Endothelial cell of hepatic sinusoid (primary cell): ENCODE measurements around the gene KLRC4.
"Not testable (repeated sequence)": the region's sequence is repeated elsewhere in the genome, so short reads cannot be mapped to it uniquely, and the experiment has no call there.

ENCODE experiments used
- in situ Hi-C: cut with HindIII; loops from 2 replicates; pipeline ENCODE4 v1.10.0; 2017; ENCODE audit warnings: low sequenced_read_pairs

Gene KLRC4

GRCh38 chr12:10409392-10409791 lies at the start of gene KLRC4:
Gene KLRC4, minus strand, starts transcription at chr12:10409757. Its CDS starts 182 bp downstream, at chr12:10409575.
- in situ Hi-C loops: no loop called here

DNA sequence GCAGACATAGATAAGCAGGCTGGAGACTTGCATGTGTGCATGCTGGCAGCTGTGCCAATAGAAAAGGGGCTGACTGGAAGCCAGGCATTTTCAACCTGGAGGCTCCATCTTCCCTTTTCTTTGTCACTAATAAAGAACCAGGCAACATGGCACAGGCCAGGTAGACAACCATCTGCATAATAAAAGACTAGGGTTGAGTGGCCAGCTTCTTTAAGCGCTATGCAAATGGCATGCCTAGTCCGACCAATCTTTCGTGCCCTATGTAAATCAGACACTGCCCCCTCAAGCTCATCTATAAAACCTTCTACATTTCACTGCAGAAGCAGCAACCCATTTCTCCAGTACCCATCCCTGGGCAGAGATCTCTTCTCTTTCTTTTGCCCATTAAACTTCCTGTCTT lies 48.2 kb upstream of the KLRC4 start:
- in situ Hi-C loops: no loop called here

- in situ Hi-C loops: no loop called here
These were observed 47.3 kb upstream of the KLRC4 start for GRCh38 chr12:10456856-10457255.

GRCh38 chr12:10455766-10456165 lies 46.2 kb upstream of the KLRC4 start:
- in situ Hi-C loops: no loop called here

GRCh38 chr12:10454531-10454930 lies 45.0 kb upstream of the KLRC4 start:
- in situ Hi-C loops: no loop called here

GRCh38 chr12:10453156-10453555 lies 43.6 kb upstream of the KLRC4 start, which contains the start of gene KLRC1:
Gene KLRC1, minus strand, starts transcription at chr12:10453377. Its CDS starts 2,221 bp downstream, at chr12:10451156.
- in situ Hi-C loops: no loop called here

GRCh38 chr12:10448236-10448635 lies 38.7 kb upstream of the KLRC4 start:
- in situ Hi-C loops: no loop called here

DNA sequence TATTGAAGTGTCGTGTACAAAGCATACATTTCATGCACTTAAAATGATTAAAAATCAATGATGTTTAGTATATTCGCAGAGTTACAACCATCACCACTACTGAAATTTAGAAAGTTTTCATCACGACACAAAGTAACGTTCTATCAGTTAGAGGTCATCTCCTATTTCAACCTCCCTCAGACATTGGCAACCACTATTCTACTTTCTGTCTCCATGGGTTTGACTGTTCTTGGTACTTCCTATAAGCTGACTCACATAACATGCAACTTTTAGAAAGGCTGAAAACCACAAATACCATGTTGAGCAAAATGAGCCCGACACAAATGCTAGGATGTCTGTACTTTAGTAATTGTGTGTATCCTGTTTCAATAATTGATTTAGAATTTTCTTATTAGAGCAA lies 36.5 kb upstream of the KLRC4 start:
- in situ Hi-C loops: not testable (repeated sequence)

- in situ Hi-C loops: not testable (repeated sequence)
These were observed 31.6 kb upstream of the KLRC4 start for GRCh38 chr12:10441144-10441543.

DNA sequence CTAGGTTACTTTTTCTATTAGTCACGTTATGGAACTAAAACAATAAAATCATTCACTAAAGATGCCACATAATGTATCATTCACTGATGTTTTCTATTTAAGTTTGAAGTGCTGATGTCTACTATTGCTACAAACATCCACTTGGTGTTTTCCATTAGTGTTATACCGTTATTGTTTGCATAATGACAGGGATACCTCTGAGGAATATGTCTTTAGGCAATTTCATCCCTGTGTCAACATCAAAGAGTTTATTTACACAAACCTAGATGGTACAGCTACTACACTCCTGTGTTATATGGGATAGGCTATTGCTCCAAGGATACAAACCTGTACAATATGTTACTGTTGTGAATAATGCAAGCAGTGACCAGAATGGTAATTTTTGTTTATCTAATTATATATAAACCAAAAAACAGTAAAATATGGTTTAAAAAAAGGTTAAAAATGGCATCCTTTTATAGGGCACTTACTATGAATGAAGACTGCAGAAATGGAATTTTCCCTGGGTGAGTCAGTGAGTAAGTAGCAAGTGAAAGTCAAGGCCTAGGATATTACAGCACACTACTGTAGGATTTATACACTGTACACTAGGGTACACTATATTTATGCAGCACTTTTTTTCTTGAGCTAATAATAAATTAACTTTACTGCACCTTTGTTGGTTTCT lies 30.2 kb upstream of the KLRC4 start:
- in situ Hi-C loops: not testable (repeated sequence)

GRCh38 chr12:10437601-10438000 lies 28.0 kb upstream of the KLRC4 start:
- in situ Hi-C loops: not testable (repeated sequence)

- in situ Hi-C loops: not testable (repeated sequence)
These were observed 26.3 kb upstream of the KLRC4 start, which contains the start of gene KLRC2 for GRCh38 chr12:10435816-10436215. Gene KLRC2, minus strand, starts transcription at chr12:10436010. Its CDS starts 24 bp downstream, at chr12:10435986.

DNA sequence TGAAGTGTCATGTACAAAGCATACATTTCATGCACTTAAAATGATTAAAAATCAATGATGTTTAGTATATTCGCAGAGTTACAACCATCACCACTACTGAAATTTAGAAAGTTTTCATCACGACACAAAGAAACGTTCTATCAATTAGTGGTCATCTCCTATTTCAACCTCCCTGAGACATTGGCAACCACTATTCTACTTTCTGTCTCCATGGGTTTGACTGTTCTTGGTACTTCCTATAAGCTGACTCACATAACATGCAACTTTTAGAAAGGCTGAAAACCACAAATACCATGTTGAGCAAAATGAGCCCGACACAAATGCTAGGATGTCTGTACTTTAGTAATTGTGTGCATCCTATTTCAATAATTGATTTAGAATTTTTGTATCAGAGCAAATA lies 21.1 kb upstream of the KLRC4 start:
- in situ Hi-C loops: not testable (repeated sequence)

GRCh38 chr12:10425938-10426337 lies 16.4 kb upstream of the KLRC4 start:
- in situ Hi-C loops: not testable (repeated sequence)

DNA sequence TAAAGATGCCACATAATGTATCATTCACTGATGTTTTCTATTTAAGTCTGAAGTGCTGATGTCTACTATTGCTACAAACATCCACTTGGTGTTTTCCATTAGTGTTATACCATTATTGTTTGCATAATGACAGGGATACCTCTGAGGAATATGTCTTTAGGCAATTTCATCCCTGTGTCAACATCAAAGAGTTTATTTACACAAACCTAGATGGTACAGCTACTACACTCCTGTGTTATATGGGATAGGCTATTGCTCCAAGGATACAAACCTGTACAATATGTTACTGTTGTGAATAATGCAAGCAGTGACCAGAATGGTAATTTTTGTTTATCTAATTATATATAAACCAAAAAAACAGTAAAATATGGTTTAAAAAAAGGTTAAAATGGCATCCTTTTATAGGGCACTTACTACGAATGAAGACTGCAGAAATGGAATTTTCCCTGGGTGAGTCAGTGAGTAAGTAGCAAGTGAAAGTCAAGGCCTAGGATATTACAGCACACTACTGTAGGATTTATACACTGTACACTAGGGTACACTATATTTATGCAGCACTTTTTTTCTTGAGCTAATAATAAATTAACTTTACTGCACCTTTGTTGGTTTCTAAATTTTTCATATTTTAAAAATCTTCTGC lies 14.8 kb upstream of the KLRC4 start:
- in situ Hi-C loops: not testable (repeated sequence)

GRCh38 chr12:10422159-10422558 lies 12.6 kb upstream of the KLRC4 start:
- in situ Hi-C loops: not testable (repeated sequence)

GRCh38 chr12:10420334-10420733 lies 10.8 kb upstream of the KLRC4 start, which contains the start of gene KLRC3:
Gene KLRC3, minus strand, starts transcription at chr12:10420595. Its CDS starts 45 bp downstream, at chr12:10420550.
- in situ Hi-C loops: not testable (repeated sequence)

- in situ Hi-C loops: no loop called here
These were observed 715 bp downstream of the KLRC4 start for GRCh38 chr12:10408842-10409241.

DNA sequence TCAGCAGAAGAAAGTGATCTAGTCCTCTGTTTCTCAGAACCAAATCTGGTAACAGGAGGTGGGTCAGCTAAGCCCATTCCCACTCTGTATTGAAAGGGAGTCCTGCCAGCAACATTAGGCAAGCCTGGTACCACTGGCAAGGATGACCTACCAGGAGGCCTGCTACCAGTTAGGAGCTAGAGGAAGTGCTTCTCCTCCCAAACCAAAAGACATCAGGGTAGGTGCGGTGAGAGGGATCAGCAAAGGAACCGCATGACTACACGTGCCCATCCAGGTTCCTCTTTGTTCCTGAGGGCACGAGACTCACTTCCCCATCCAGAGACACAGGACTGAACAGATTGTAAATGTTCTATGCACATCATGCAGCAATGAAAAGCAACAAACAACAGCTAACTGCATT lies 2.8 kb downstream of the KLRC4 start:
- in situ Hi-C loops: no loop called here

- in situ Hi-C loops: no loop called here
These were observed 4.3 kb downstream of the KLRC4 start for GRCh38 chr12:10405294-10405693.

DNA sequence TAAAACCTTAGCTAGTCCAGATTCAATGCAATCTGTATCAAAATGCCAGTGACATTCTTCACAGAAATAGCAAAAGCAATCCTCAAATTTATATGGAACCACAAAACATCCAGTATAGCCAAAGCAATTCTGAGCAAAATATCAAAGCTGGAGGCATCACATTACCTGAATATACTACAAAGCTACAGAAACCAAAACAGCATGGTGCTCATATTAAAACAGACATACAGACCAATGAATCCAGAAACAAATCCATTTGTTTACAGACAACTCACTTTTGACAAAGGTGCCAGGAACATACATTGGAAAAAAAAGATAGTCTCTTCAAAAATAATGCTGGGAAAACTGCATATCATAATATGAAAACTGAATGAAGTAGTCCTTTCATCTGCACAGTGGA lies 4.8 kb downstream of the KLRC4 start:
- in situ Hi-C loops: no loop called here

GRCh38 chr12:10400829-10401228 lies 8.7 kb downstream of the KLRC4 start:
- in situ Hi-C loops: no loop called here
